Fibroblast of upper back skin (primary cell): ENCODE data around the gene CKS2.
A peak's percentile ranks its signal among the peaks of the same experiment; 100 is the strongest.

Source experiments
- DNase-seq: peaks from one replicate; pipeline ENCODE4 v3.0.0-alpha.2; 2013

CKS2 gene

DNA sequence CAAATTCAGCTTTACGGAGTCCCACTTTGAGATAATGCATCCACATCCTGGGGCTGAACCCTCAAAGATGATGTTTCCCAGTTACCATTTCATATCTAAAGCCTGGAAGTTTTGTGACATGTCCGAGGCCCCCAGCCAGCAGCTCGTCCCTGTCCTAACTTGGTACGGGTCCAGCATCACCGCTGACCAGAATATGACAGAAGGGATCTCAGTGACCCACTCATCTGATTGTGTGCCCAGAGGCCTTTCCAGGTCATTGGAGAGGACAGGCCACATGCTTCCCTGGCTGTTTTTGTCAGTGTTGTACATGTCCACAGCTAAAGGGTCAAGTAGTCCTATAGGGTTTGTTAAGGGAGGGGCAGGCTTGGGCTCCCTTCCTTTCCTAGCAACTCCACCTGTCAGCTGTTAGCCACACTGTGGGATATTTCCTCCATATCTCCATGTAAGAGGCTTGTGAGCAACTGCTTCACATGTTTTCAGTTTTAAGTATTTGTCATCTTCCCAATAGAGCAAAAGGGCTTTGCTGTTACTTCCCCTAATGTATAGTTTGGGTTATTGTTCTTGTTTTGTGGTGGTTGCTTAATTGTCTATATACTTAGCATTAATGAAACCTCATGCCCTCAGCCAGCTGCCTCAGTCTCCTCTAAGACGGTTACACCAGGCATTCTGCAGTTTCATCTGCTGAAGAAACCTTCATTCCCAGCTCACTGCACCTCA is 40.7 kb downstream of the CKS2 start:
- no peak for DNase-seq

DNA sequence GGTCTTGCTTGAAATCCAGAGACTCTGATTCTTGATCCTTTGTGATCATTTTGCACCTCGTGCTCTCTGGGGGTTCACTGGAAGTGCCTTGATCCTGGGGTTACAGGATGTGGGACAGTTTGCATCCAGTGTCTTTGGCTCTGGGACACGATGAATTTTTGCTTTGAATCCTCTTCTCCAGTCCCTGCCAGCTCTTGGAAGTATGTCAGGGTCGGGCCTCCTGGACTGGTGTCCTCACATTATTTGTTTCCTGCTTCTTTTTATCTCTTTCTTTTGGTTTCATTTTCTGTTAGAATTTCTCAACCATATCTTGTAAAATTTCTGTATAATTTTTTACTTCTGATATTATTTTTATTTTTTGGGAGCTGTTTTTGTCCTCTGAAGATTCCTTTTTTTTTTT is 41.5 kb downstream of the CKS2 start:
- DNase-seq: no peak

DNA sequence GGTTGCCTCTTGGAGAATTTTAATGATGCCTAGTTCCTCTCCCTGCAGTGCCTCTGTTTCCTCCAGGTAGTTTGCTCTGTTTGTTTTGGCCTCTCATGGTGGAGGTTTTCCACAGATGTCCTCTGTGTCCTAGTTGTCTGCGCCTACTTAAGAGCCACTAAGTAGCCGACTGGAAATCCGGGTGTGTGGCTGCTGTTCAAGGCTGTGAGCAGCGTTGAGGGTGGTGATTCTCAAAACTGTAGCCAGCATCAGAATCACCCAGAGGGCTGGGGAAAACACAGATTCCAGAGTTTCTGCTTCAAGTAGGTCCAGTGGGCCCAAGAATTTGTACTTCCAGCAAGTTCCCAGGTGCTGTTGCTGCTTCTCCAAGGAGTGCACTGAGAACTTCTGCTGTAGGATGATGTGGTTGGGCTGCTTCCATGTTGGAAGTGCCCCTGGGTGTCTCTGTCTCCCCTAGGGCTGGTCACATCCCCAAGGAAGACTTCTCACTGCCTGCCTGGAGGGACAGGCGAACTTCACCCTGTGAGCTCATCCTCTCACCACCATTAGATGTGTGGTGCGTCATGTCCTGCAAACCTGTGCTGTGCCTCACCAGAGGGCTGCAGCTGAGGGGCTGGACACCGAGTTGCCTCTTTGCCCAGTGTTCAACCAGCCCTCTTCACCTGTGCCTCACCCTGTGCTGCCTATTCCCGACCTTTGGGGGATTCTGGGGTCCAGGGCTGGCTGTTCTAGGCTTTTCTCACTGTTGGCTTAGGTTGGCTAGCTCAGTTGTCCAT is 42.1 kb downstream of the CKS2 start:
- DNase-seq: no peak

DNA sequence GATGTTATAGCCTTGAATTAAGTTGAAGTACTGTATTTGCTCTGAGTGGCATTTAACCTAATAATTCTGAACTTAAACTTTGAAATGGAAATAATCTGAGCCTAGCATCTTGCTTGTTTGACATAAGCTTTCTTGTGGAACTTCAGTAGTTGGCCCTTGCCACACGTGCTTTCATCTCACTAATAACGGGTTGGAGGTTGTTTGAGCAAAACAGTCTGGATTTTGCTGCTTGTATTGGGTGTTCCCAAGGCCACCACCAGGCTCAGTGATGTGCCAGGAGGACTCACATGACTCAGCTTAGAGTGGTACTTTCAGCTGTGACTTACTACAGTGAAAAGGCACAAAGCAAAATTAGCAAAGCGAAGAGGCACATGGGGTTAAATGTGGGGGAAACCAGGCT is 43.0 kb downstream of the CKS2 start:
- DNase-seq: no peak

DNA sequence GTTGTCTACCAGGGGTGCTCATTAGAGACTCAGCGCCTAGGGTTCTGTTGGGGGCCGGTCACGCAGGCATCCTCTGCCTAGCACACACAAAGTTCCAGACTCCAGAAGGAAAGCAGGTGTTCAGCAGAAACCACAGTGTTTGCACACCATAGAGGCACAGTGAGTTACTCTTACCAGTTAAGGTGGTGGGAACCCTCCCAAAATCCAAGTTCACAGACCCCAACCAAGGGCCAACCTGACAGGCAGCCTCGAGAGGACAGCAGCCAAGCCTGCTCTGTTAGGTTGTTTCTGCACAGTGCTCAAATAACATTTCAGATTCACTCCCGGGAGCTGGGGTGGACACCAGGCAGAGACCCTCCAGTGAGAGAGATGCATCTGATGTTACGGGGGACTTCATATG is 43.5 kb downstream of the CKS2 start:
- DNase-seq: no peak

DNA sequence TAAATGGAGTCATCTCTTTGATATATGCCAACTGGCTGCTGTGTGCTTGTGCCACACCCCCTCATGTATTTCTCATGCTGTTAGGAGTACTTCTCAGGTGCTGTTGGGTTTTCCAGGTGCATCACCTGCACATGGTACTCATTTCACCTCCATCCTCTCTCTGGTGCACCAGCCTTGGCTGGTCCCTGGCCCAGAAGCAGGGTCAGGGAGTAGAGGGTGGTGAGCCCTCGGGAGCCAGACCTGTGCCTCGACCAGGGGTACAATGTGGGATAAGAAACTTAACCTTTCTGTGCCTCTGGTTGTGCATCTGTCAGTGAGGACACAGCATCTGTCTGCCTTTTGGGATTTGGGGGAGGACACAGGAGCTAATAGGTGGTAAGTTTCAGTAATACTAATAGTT is 45.8 kb downstream of the CKS2 start:
- no peak for DNase-seq

DNA sequence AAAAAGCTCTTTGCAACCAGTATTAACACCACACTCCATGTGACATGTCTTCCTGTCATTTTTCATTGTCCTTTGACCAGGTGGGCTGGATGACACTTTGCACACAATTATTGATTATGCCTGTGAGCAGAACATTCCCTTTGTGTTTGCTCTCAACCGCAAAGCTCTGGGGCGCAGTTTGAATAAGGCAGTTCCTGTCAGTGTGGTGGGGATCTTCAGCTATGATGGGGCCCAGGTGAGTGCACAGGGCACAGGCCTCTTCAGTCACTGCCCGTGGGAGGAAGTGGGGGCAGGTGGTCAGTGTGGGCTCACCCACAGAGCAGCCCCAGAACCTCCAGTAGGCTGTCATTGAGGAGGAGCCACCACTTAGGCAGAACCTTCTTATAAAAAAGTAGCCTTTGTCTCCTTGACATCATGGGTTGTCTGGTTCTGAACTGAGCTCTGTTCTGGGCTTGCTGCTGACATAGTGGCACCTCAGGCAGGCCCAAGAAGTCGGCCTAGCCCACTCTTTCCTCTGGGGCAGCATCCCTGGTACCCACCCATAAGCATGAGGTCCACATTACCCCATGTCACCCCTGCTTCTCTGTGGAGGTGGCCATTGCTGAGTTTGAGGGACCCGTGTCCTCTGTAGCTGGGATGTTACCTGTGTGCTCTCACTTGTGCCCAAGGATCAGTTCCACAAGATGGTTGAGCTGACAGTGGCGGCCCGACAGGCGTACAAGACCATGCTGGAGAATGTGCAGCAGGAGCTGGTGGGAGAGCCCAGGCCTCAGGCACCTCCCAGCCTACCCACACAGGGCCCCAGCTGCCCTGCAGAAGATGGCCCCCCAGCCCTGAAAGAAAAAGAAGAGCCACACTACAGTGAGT is 46.6 kb downstream of the CKS2 start:
- DNase-seq: no peak

DNA sequence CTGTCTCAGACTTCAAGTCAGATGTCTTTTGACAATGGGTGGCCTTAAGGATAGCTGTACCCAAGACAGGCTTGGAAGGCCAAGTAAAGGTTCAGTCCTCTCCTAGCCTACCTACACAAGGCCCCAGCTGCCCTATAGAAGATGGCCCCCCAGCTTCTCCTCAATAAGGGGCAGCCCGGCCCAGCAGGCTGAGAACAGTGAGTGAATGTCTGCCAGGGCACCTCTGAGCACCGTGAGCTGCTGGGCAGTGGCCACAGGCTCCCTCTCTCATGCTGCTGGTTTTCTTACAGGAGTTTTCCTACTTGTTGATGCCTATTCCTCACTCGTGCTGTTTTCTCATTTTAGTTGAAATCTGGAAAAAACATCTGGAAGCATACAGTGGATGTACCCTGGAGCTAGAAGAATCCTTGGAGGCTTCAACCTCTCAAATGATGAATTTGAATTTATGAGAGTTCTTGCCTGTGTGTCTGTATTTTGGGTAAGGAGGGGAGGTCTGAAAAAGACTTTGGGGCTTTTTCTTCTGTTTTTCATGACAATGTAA is 47.5 kb downstream of the CKS2 start:
- DNase-seq: no peak

DNA sequence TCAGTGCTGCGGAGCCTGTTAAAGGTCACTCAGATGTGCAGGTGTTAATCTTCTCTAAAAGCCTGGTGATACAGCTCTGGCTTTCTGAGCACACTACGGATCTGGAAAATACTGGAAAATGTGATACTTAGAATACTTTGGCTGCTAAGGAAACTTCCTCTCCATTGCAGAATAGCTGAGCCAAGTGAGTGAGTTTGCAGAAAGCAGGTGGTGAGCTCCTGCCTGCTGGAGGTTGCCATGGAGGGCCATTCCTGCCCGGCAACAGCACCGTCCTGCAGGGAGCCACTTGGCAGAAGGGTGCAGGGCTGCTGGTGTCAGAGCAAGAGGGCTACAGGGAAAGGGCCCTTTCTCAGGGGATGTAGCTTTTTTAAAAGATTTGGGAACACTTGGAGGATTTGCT is 48.0 kb downstream of the CKS2 start:
- no peak for DNase-seq

DNA sequence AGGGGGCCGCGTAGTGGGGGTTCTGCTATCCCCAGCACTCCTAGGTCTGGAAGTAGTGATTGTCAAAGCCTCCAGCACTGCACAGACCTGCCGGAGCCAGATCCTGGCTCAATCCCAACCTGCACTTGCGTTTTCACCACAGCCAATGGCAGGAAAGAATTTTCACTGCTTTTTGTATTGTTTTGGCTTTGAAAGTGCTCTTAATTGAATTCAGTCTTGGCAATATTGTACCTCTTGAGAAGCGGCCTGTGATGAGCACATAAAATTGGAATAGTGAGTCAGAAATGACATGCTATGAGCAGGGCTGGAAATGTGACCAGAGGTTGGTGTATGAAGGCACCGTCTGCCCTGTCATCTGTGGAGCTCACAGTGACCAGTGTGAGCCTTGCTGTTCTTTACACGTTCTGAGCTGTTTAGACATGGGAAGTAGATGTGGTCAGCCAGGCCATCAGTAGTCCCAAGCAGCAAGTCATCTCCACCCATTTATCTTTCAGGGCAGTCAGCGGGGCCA is 48.8 kb downstream of the CKS2 start:
- peak; percentile 5 for DNase-seq

DNA sequence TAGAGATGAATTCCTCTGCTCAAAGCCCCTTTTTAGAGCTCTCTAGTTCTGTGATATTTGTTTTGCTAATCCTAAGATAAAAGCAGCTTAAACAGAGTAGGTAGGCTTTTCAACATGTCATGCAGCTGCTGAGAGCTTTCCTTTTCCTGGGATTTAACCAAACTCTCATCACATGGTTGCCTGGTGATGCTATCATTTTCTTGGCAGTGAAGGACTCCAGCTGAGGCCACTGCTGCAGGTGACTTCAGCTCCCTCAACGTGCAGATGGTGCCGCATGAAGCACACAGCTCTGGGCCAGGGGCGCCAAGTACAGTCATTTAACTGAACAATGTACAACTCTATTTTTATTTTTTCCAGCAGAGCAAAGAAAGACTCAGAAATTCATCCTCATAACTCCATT is 49.5 kb downstream of the CKS2 start:
- DNase-seq: no peak

DNA sequence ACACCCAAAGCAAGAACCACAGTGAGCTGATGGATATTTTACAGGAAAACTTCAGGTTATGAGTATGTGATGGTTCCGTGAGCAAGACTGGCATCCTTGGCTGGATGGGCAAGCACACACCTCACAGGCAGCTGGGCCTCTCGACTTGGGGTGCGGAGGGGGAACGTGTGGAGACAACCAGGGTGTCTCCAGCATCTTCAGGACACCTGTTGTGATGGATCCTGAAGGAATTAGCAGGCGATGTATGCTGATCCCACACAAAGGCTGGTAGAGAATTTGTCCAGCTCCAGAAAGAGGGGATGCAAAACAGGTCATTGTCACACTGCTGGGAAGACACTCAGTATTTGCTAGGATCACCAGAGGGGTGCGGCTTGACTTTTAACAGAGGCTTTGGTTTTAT is 50.0 kb downstream of the CKS2 start:
- DNase-seq: no peak

DNA sequence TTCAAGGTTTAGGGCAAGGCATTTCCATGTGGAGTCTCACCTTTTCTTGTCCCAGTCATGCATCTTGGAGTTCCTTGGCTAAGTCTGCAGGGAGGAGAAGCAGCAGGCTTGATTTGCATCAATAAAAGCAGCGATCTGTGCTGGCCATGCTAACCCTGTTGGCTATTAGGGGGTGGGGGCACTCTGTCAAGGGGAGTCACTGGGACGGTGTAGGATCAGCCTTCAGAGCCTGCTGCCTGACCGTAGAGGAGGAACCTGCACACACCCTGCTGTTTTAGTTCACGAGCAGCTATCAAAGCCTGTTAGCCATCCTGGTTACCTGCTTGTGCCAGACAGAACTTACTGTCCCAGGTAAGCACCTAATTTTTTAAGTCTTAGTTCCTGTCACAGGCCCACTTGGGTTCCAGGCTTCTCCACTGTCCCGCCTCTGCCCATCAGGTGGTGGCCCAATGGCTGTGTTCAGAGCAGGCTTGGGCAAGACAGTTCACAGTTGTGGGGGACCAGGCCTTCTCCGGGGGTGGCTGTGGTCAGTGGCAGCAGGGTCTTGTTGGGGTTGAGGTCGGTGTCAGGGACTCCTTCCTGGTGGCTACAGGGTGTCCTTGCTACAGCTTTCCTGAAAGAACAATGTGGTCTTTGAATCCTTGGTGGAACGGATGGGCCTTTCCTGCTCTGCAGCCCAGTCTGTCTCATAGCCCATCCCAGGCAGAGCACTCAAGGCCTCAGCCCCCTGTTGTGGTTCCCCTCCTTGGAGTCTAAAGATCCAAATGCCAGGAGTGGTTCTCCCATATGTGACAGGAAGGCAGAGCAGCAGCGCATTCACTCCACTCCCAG is 51.0 kb downstream of the CKS2 start:
- DNase-seq: no peak

DNA sequence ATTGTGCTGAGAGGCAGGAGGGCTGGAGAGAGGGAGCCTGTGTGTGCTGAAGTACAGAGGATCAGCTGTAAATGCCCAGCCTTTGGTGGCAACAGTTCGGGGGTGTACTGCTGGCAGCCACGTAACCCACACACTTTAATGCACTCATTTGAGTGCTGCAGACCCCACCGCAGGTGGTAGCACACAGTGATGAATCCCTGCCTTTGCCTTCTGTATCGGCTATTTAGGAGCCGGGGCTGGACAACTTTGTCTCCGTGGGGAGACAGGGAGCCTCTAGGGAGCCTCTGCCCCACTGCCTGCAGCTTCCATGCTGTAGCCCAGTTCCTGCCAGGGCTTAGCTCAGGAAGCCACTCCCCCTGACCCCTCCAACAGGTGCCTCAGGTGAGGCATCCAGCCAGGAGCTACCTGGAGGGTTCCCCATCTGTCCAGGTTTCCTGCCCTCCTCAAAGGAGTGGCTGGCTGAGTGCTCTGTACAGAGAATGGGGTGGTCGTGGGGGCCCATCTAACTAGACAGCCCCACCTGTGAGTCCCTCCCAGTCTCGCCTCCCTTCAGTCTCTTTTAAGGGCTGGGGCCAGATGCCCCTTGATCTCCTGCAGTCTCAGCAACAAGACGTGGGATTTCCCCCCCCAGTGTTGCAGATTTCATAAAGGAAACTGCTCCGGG is 51.8 kb downstream of the CKS2 start:
- no peak for DNase-seq

DNA sequence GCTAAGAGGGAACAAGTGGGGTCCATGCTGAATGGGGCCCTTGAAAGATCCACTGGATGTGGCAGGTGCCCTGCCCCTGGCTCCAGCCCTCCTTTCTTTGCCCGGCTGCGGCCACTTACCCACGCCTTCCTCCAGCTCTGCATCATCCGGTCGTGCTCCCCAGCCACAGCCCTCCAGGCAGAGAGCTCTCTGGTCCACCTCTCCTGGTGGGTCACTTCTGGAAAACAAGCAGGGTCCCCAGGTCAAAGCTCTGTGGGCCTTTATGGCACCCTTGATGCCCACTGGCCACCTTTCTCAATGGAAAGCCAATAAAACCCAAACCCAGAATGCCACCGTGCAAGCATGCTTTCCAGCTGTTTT is 52.3 kb downstream of the CKS2 start:
- DNase-seq: no peak

DNA sequence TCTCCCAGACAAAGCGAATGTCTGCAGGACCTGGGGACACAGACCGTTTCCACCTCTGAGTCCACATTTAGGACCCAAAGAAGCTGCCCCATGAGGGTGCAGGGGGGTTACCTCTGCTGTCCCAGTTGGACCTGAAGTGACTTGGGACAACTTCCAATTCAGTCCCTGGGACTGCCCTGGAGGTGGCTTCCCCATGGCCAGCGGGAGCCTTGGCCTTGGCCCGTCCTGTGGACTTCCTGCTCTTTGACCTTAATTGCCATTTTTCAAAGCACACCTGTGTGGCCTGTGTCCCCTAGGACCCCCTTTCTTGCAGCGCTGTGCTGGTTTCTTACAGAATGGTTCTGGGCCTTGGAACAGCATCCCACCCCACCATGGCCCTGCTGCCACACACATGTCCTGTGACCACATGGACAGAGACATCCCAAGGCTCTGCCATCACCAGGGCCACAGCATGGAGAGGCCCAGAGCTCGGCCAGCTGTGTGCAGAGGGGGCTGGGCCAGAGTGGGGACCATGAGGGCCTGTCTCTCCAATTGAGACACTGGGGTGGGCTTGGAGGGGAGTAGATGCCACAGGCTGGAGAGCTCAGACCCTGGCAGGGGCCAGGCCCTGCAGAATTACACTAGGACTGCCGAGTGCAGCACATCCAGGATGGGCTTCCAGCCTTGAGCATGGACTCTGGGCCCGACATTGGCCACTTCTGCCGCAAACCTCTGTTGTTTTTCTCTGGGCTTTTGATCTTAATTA is 53.1 kb downstream of the CKS2 start:
- no peak for DNase-seq

DNA sequence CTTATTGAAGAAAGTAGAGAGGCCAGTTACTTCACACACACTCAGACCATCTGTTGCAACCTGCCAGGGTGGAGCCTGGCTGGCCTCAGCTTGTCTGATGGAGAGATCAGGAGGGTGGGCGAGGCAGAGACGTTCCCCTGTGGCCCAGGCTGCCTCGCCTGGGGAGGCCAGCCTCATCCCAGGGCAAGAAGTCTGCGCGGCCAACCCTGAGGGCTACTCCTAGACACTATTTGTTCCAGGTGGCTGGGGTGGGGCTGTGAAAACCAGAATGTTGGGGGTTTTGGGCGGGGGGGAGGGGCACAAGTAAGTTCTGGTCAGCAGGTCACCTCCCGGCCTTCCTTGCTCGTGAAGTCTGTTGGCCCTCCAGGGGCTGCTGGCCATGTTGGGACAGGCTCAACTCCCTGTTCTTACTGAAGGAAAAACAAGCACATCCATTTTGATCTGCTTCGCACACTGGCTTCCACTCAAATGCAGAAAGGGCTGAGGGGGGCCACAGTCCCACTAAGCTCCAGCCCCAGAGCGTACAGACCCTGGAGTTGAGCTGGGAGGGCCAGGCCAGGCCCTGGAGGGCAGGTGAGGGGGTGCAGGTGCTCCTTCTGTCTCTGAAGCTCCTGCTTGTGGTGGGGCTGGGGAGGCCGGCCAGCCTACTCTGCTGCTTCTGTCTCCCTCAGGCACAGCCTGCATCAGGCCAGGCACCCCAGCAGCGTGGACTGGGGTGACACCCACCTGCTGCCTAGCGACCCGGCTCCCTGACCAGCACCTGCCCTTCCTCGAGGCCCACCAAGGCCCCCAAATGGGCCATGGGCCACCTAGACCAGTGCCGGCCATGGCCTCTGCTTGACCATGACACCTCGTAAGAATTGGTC is 53.9 kb downstream of the CKS2 start:
- DNase-seq: no peak

DNA sequence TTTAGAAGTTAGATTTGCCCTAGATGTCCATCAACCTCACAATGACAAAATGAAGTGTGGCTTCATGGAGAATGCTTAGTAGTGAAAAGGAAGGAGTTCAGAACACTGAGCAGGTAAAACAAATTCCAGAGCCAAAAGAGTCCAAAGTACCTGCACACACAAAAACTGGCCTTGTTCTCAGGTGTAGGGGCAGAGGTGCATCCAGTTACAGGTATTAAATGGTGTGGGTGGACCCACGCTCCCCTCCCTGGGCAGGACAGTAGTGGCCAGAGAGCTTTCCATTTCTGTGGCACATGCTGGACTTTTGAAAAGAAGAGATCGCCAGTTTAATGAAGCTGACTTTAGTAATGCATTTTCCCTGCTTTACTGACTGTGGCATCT is 54.5 kb downstream of the CKS2 start:
- no peak for DNase-seq
